ENCODE data around the gene SLC43A3.

- TF ChIP-seq CTCF (conservative IDR thresholded peaks at IDR 0.05; ENCODE audit: low read length) = no peak
- TF ChIP-seq EZH2phosphoT487 (IDR thresholded peaks at IDR 0.05; ENCODE audit: borderline replicate concordance, low read depth, low read length) = no peak
Measured at GRCh38 chr11:57466680-57467079, 39.8 kb upstream of the SLC43A3 start.
